ENCODE data around the gene GLDN.

The GLDN gene

DNA sequence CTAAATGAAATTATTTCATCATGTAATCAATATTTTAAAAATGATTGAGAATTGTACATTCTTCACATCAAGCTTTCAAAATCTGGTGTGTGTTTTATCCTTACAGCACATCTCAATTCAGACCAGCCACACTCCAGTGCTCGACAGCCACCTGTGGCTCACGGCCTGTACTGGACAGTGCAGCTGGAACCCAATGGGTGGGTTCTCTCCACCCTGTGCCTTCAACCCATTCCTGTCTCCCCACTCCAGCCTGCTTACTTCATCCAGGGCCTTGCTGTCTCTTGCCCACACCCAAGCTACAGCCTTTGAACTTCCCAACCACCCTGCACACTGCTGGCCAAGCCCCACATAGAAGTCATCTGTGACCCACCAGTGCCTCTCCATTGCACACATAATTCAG, 20.6 kb upstream of the GLDN start:
- in situ Hi-C loops (cut with MboI; ENCODE audit: low pct_unique_long_range_greater_than_20kb, low sequenced_read_pairs) = no loop called here
- no peak for DNase-seq

DNA sequence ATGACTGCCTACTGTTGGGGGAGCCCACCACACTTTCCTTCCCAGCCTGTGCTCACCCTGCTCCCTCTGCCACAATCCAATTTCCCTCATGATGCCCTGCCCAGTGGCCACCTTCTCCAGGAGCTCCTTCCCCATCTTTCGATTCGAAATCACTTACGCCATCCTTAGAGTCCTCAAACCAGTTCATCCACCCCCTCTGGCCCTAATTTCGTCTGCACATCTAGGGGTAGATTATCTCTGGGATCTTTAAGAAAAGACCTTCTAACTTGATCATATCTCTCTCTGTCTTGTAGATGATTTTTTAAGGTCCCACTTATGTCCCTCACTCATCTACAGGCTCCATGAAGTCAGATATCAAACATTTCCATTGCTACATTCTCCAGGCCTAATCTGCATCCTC, 20.1 kb upstream of the GLDN start:
- no peak for DNase-seq
- in situ Hi-C loops (cut with MboI; ENCODE audit: low pct_unique_long_range_greater_than_20kb, low sequenced_read_pairs) = no loop called here

DNA sequence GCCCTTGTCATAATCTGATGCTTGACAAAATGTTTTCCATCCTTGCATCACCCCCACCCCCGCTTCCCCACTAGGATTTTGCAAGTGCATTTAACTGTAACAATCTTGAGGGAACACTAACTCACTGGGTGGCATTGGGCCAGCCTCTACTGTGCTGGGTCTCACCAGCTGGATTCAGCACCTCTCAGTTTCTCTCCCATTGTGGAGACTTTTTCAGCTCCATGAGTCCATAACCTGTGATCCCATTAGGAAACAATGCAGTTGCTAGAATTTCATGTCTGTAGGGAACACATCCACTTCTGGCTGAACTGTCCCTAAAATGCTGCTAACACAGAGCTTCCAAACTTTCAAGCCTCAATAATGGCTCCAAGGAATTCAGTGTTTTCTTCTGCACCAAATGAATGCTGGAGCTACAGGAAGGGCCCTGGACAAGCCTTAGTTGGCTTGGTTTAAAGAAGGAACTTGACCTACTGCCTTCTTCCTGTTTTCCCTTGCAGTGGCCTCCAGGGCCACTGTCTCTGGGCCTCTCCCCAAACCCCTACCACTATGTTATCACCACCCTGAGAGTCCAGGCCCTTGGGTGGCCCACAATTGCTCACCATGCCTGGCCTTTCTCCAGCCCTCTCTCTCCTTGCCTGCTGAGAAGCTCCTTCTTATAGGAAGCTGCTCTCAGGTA, 18.7 kb upstream of the GLDN start:
- in situ Hi-C loops (cut with MboI; ENCODE audit: low pct_unique_long_range_greater_than_20kb, low sequenced_read_pairs) = no loop called here
- DNase-seq = no peak

DNA sequence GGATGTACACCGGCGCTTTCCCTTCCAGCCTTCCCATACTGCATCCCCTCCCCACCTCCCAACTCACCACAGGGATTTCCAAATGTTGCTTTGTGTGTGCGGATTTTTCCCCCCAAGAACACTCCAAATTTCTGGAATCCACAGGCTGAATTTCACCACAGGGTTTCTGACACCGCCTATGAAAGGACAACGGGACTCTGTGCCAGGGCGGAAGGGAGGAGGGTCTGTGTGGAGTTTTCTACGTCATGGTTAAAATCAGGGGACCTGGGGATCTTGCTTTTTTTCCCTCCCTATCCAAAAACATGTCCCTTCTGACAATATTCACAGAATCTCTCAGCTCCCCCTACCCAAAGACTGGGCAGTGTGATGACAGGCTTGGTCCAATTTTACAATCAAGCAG, 17.7 kb upstream of the GLDN start:
- no peak for DNase-seq
- in situ Hi-C loops (cut with MboI; ENCODE audit: low pct_unique_long_range_greater_than_20kb, low sequenced_read_pairs) = no loop called here

DNA sequence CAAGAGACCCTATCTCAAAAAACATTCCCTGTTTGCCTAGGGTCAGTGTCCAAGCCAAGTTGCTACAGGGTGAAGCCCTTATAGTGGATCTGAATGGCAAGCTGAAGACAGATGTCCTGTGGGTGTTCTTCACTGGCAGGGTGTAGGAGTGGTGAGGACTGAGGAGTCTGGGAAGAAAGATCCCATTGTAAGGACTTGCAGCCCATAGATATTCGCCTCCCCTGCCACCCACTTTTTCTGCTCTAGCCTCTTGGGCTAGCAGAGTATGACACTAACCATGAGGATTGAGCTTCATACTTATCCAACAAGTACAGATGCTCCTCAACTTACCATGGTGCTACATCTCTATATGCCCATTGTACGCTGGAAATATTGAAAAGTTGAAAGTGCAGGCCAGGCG, 16.3 kb upstream of the GLDN start:
- no peak for DNase-seq
- in situ Hi-C loops (cut with MboI; ENCODE audit: low pct_unique_long_range_greater_than_20kb, low sequenced_read_pairs) = no loop called here

DNA sequence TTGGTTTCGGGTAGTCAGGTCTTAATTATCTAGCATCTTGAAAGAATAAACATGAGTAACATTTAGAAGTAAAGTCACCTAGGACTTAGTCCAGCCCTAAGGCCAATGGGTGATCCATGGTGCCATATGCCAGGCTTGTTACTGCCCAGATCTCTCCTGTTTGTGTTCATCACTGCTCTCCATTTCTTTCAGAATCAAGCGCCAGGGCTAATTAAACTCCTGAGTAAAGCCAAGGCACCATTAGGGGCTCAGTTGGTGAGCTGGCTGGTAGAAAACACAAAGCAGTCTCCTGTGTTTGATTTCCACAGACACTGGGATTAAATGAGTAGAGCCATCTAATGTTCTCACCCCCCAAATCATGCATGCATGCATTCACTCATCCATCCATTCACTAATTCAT, 14.4 kb upstream of the GLDN start:
- no peak for DNase-seq
- in situ Hi-C loops (cut with MboI; ENCODE audit: low pct_unique_long_range_greater_than_20kb, low sequenced_read_pairs) = no loop called here

DNA sequence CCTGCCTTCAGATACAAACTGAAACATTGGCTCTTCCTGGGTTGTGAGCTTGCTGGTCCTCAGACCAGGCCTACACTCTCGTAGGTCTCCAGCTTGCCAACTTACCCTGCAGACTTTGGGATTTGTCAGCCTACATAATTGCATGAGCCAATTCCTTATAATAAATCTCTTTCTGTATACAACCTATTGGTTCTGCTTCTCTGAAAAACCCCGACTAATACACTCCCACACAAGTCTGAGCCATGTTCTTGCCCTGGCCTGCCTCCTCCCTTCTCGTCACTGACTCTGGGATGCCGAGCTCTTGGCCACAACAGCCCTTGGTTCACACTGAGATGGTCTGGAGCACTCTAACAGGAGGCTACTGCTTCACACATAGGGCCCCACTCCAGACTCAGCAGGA, 12.5 kb upstream of the GLDN start:
- in situ Hi-C loops (cut with MboI; ENCODE audit: low pct_unique_long_range_greater_than_20kb, low sequenced_read_pairs) = no loop called here
- DNase-seq = no peak

DNA sequence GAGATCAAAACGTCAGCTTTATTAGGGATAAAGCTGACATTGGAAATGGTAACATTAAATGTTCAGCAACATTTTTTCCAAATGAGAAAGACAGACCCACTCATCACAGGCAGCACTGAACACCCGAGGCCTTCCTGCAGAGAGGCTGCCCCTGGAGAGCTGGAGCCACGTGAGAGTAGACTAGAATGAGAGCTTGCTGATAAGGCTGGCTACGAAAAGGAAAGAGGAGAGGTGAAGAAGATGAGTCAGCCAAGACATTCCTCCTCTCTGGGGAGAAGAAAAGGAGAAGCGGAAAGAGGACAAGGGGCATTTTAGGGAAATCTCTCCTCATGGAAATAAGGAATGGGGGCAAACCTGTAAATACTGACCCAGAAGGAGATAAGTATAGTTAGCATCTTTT, 10.3 kb upstream of the GLDN start:
- in situ Hi-C loops (cut with MboI; ENCODE audit: low pct_unique_long_range_greater_than_20kb, low sequenced_read_pairs) = no loop called here
- no peak for DNase-seq

DNA sequence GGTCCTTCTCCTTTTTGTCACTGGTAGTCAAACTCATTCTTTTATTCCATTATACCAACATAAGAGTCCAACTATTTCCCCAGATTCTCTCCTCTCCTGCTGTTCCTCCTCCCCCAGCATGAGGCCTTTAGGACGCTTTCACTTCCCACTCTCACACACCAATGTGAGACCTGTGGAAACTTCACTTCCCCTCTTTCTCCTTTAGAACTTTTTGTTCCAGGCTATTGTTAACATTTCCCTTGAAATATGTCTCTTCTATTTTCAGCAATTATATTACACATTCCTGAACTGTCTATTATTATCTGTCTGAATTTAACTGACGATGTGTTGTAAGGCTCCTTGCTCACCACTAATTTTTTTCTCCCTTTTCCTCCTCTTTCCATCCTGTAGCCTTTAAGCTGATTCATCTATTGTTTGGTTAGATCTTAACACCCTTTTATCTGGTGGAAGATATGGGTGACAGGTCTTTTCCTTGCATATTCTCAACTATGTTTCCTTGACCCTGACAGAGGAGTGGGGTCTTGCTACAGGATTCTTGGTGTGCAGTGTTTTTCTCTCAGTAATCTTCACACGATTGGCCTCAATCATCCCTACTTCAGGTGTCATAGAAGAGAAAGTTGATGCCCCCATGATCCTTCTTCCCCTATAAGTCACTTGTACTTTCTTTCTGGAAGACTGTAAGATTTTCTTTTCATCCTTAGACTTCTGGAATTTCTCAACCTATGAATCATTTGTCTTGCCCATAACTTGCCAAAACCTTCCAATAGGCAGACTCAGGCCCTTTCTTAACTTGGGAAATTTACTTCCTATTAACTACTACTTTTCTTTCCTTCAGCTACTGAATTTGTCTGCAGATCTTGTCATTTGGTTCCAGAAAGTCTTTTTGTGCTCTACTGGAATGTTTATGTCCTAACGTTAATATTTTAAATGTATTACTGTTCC, 9.0 kb upstream of the GLDN start:
- peak; percentile 6 for DNase-seq
- in situ Hi-C loops (cut with MboI; ENCODE audit: low pct_unique_long_range_greater_than_20kb, low sequenced_read_pairs) = no loop called here

DNA sequence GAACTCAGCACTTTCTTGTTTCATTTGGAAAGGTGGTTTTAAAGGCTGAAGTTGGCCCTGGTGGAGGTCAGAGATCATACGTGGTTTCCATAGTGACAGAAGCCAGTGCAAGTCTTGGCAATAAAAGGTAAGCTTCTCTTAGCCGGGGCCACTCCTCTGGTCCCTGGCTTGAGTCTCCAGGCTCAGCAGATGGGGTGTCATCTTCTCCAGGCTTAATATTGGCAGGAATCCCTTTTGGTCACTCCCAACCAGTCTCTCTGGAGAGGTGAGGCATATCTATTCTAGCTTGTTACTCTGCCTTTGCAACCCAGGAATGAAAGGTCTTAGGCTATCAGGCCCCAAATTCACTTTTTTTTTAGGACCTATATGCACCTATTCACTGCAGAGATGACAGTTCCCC, 7.9 kb upstream of the GLDN start:
- in situ Hi-C loops (cut with MboI; ENCODE audit: low pct_unique_long_range_greater_than_20kb, low sequenced_read_pairs) = no loop called here
- no peak for DNase-seq

DNA sequence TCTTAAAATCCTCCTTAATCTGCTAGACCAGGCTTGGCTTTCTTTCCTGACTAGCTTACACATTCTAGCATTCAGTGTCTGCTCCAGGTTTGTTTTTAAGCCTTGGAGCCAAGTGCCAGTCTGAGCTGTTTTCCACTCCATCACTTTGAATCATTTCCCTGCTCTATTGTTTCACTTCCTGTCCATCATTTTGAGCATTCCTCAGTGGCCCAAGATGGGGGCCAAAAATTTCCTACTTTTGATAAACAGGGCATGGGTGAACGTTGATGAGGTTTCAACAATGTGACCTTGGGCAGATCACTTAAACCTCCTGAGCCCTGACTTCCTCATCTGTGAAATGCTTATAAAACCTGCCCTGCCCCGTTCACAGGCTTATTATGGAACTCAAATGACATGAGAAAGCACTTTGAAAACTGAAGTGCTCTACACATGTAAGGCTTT, 7.4 kb upstream of the GLDN start:
- peak; percentile 16 for DNase-seq
- in situ Hi-C loops (cut with MboI; ENCODE audit: low pct_unique_long_range_greater_than_20kb, low sequenced_read_pairs) = no loop called here

DNA sequence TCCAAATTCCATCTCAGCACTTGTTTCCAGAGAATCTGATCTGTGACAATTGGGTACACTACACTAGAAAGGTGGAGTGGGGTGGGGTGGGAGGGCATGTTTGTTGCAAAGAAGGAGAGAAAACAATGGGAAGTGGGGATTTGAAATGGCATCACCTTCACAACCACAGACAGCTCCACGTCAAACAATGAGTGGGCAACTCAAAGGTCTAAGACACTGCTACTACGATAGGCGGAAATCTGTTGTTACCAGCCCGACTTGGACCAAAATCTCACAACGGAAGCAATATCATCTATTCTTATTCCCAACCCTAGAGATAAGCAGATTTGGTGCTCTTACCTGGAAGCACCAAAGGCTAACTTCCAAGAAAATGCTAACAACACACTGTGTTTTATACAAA, 6.4 kb upstream of the GLDN start:
- in situ Hi-C loops (cut with MboI; ENCODE audit: low pct_unique_long_range_greater_than_20kb, low sequenced_read_pairs) = no loop called here
- no peak for DNase-seq

DNA sequence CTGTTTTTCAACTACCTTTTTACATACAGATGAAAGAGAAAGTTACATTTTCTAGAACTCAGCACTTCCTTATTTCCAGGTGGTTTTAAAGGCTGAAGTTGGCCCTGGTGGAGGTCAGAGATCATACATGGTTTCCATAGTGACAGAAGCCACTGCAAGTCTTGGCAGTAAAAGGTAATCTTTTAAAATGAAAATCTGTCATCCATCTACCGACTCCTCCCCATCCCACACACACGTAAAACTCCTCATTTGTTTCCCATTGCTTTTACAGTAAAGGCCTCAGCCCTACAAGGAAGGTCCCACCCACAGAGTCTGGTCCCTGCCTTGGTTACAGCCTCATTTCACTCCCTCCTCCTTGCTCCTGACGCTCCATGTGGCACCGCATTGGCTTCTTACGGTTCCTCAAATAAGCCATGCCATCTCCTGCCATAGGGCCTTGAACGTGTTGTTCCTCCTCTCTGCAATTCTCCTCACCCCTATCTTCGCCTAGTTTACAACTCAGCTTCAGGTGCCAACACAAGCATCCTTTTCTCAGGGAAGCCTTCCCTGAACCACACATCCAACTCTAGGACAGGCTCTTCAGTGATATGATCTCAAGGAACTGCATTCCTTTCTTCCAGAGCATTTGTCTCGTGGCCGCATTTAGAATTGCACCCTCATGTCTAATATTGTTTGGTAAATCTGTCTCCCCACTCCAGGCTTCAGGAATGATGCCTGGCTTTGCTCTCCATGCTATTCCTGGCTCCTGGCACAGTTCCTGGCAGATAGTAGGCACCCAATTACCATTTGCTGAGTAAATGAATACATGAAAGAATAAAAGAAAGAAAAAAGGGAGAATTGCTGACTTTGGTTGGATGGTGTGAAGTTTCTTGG, 5.7 kb upstream of the GLDN start:
- DNase-seq = peak; percentile 18
- in situ Hi-C loops (cut with MboI; ENCODE audit: low pct_unique_long_range_greater_than_20kb, low sequenced_read_pairs) = no loop called here

DNA sequence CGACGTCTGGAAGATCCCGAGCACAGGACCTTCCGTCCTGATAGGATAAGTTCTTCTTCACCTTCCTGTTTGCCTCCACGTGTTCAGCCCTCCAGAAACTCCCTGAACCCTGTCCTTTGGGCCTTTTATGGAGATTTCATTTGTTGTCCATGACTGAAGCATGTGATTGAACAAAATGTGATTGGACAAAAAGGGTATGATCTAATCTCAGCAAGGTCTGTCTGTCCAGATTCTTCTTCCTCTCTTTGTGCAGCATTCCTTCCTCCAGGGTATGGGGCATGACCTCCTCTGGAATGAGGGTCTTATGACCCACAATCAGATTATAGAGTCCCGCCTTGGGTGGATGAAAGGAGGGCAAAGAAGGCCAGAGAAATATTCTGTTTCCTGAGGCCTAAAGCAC, 3.0 kb upstream of the GLDN start, which contains the start of gene CYP19A1:
Gene CYP19A1, minus strand, starts transcription at position 101 of the 400 bp plus-strand sequence. CDS start 95,684 bp downstream, outside the sequence.
- in situ Hi-C loops (cut with MboI; ENCODE audit: low pct_unique_long_range_greater_than_20kb, low sequenced_read_pairs) = no loop called here
- DNase-seq = no peak

DNA sequence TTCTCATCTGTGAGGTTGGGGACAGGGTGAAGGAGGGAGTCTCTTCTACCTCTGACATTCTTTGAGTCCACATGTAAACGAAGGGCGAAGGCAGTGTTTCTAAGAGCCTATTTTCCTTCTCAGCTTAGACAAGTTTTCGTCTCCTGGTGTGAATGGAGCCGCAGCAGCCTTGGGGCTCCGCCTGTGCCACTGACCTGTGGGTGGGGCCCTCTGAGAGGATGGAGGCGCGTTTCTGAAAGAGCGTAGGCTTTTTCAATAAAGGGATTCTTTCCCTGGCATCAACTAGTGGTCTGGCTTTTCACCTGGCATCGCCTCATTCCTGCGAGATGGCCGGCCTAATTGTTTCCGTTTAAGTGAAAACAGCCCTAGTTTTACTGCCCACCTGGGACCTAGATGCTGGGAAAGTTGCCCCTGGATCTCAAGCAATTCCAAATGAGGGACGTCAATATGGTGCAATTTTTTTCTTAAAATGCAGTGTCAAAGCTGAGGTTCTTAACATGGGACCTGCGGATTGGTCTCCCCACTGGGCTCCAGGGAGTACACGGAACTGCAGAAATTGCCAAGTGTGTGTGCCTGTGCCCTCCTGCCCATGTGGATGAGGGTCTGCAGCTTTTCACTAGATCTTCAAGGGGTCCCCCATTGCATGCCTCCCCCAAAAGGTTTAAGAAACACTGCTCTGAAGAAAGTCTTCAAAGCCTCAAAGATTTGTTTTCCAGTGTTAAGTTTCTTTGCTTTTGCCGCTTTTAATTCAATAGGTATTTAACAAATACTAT, 958 bp downstream of the GLDN start:
- DNase-seq = no peak
- in situ Hi-C loops (cut with MboI; ENCODE audit: low pct_unique_long_range_greater_than_20kb, low sequenced_read_pairs) = no loop called here

DNA sequence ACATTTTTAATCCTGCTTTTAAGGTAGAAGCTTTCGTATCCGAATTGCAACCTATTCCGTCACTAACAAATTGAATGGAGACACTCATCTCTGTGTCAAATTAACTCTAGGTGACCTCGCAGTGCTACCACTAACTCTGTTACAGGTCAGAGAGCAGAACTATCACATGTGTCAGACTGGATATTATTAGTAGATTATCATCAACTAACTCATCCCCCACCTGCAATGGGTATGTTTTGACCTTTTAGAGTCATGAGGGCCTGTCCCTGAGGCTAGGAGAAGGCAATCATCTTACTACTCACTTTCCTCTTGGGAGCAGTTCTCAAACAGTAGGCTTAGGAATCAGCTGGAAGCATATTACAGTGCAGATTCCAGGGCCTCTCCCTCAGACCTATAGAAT, 2.0 kb downstream of the GLDN start:
- in situ Hi-C loops (cut with MboI; ENCODE audit: low pct_unique_long_range_greater_than_20kb, low sequenced_read_pairs) = no loop called here
- DNase-seq = no peak

DNA sequence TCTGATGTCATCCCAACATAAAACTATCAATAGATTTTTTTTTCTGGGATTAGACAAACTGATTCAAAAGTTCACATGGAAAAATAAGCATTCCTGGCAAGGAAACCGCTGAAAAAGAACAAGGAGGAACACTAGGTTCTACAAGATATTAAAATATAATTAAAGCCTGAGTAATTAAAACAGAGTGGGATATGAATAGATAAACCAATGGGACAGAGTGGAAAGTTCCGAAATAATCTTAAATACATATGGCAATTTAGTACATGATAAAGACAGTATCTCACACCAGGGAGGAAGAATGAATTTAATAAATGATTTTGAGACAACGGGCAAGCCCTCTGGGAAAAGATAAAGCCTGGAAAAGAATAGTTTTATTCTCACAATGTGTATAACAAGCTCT, 4.7 kb downstream of the GLDN start:
- in situ Hi-C loops (cut with MboI; ENCODE audit: low pct_unique_long_range_greater_than_20kb, low sequenced_read_pairs) = no loop called here
- no peak for DNase-seq

DNA sequence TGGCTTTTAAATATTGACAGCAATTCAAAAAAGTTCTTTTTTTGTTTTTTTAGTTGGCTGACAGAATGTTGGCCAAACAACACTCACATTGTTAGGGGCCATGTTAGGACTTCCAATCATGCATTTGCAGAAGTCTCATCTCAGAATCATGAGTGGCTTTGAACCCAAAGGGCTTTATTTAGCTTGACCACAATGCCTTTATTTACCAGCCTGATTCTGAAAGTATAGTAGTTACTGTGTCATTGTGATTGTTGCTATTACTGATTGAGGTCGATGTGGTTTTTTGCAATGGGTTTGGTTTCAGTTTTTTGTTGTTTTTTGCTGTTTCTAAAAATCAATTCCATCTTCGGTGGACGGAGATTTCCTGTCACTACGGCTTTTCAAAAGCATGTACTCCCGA, 7.2 kb downstream of the GLDN start:
- in situ Hi-C loops (cut with MboI; ENCODE audit: low pct_unique_long_range_greater_than_20kb, low sequenced_read_pairs) = no loop called here
- no peak for DNase-seq
